HG02884 (cell line): ENCODE data around the gene THUMPD3.

Experiments
- ATAC-seq: cut with Tn5 transposase; IDR thresholded peaks from one replicate; pipeline ENCODE4 v1.9.1; 2021; ENCODE audit warnings: mild to moderate bottlenecking, moderate library complexity; ENCODE audit not compliant: unreplicated experiment

The THUMPD3 gene

GRCh38 chr3:9362731-9363530 lies at the start of gene THUMPD3:
THUMPD3 (plus strand) TSS chr3:9363054; CDS start chr3:9365069, 2,015 bp downstream.
- ATAC-seq: peak; percentile 97

GRCh38 chr3:9314796-9315195 lies 48.1 kb upstream of the THUMPD3 start:
- ATAC-seq: no peak

GRCh38 chr3:9316881-9317361 lies 45.9 kb upstream of the THUMPD3 start:
- ATAC-seq: no peak

GRCh38 chr3:9322780-9323179 lies 40.1 kb upstream of the THUMPD3 start:
- ATAC-seq: no peak

- no peak for ATAC-seq
Measured at GRCh38 chr3:9324944-9325343, 37.9 kb upstream of the THUMPD3 start.

GRCh38 chr3:9327578-9327977 lies 35.3 kb upstream of the THUMPD3 start:
- ATAC-seq: no peak

GRCh38 chr3:9330166-9330703 lies 32.6 kb upstream of the THUMPD3 start:
- no peak for ATAC-seq

- no peak for ATAC-seq
Measured at GRCh38 chr3:9331171-9331570, 31.7 kb upstream of the THUMPD3 start.

GRCh38 chr3:9332250-9333030 lies 30.4 kb upstream of the THUMPD3 start:
- no peak for ATAC-seq

- ATAC-seq: no peak
Measured at GRCh38 chr3:9339761-9340471, 22.9 kb upstream of the THUMPD3 start.

GRCh38 chr3:9340472-9340902 lies 22.4 kb upstream of the THUMPD3 start:
- ATAC-seq: no peak

GRCh38 chr3:9342696-9343095 lies 20.2 kb upstream of the THUMPD3 start:
- no peak for ATAC-seq

GRCh38 chr3:9343115-9343514 lies 19.7 kb upstream of the THUMPD3 start:
- no peak for ATAC-seq

GRCh38 chr3:9345041-9345440 lies 17.8 kb upstream of the THUMPD3 start:
- ATAC-seq: no peak

- ATAC-seq: no peak
Measured at GRCh38 chr3:9346141-9346540, 16.7 kb upstream of the THUMPD3 start.

GRCh38 chr3:9347081-9347480 lies 15.8 kb upstream of the THUMPD3 start:
- ATAC-seq: no peak

- ATAC-seq: no peak
Measured at GRCh38 chr3:9347887-9348286, 15.0 kb upstream of the THUMPD3 start.

- no peak for ATAC-seq
Measured at GRCh38 chr3:9349321-9350117, 13.3 kb upstream of the THUMPD3 start.

GRCh38 chr3:9351709-9352126 lies 11.1 kb upstream of the THUMPD3 start:
- ATAC-seq: no peak
